OCI-LY3 (cell line): ENCODE results near the gene CMC2.

ENCODE experiments used
- EZH2phosphoT487 ChIP-seq: fragments of 200-600 bp; shearing (Covaris generic); IDR thresholded peaks from 2 replicates; pipeline ENCODE4 v1.6.1; 2018; ENCODE audit warnings: antibody characterized with exemption, mixed run types, low read depth
- TF ChIP-seq, protein P1 (sequence below): fragments of 200-600, 300-600 bp; sonication (generic); IDR thresholded peaks from 2 replicates; pipeline ENCODE4 v1.5.1; 2014; ENCODE audit warnings: antibody characterized with exemption, low read length, low read depth

DNA sequence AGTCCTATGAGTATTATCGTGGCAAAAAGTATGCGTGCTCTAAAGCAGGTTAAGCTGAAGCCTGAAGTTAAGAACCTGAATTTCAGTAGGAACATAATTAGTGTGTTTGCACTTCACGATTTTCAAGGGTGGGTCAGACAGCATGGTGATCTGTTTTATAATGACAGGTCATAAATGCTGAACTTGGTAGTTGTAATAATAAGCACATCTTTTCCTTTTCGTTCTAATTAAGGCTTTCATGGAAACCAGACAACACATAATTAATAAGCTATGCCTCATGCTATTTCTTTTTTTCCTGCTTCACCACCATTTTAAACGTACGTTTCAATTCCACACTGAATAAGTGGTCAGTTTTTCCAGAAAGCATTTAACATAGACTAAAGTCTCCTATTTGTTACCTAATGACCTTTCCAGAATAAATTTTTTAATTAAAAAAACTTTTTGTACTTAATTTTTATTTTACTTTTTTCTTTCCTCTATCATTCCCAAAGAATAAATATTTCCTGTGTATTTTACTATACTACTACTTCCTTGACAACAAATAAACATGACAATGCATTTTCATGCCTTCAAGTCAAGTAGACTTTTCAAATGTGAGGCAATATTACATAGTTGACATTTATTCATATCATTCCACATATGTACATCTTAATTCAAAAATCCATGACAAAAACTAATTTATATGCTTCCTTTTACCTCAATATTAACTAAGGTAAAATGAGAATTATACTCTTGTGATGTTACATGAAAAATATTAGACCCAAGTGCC lies 22.4 kb downstream of the CMC2 start:
- TF ChIP-seq, protein P1, sequence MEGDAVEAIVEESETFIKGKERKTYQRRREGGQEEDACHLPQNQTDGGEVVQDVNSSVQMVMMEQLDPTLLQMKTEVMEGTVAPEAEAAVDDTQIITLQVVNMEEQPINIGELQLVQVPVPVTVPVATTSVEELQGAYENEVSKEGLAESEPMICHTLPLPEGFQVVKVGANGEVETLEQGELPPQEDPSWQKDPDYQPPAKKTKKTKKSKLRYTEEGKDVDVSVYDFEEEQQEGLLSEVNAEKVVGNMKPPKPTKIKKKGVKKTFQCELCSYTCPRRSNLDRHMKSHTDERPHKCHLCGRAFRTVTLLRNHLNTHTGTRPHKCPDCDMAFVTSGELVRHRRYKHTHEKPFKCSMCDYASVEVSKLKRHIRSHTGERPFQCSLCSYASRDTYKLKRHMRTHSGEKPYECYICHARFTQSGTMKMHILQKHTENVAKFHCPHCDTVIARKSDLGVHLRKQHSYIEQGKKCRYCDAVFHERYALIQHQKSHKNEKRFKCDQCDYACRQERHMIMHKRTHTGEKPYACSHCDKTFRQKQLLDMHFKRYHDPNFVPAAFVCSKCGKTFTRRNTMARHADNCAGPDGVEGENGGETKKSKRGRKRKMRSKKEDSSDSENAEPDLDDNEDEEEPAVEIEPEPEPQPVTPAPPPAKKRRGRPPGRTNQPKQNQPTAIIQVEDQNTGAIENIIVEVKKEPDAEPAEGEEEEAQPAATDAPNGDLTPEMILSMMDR, result no peak
- no peak for TF ChIP-seq EZH2phosphoT487
